ENCODE data around the gene EFHC2.

Gene EFHC2

GRCh38 chrX:44162964-44163475, 180.5 kb downstream of the EFHC2 start:
- Mint-ChIP-seq H3K27me3 (no peaks in the 10 kb centered on the region), H3K27ac (no peak overlapping the region), H3K9me3 (peaks cover 0 to 13% of the 10 kb centered on the region in 2 donors), H3K4me3 (no peak overlapping the region), H3K4me1 (no peaks in the 10 kb centered on the region)
- ATAC-seq (no peak), DNase-seq (no peak)

GRCh38 chrX:44157858-44158257, 185.6 kb downstream of the EFHC2 start:
- H3K27ac Mint-ChIP-seq, result no peak overlapping the region
- ATAC-seq (no peak), DNase-seq (no peak)
- H3K4me3 Mint-ChIP-seq, result no peak overlapping the region
- H3K4me1 Mint-ChIP-seq, result no peaks in the 10 kb centered on the region
- no peaks in the 10 kb centered on the region for H3K27me3 Mint-ChIP-seq
- H3K9me3 Mint-ChIP-seq, result peaks cover 0 to 13% of the 10 kb centered on the region in 2 donors

GRCh38 chrX:44157283-44157682, 186.2 kb downstream of the EFHC2 start:
- Mint-ChIP-seq H3K4me3 (no peak overlapping the region), H3K27me3 (no peaks in the 10 kb centered on the region), H3K9me3 (peaks cover 0 to 8% of the 10 kb centered on the region in 2 donors), H3K27ac (no peak overlapping the region), H3K4me1 (no peaks in the 10 kb centered on the region)
- no peak for DNase-seq
- no peak for ATAC-seq

GRCh38 chrX:44156726-44157125, 186.7 kb downstream of the EFHC2 start:
- ATAC-seq, result no peak

GRCh38 chrX:44155126-44155525, 188.3 kb downstream of the EFHC2 start:
- DNase-seq (no peak), ATAC-seq (no peak)
- Mint-ChIP-seq H3K4me1 (no peaks in the 10 kb centered on the region), H3K4me3 (no peak overlapping the region), H3K27ac (no peak overlapping the region), H3K27me3 (no peaks in the 10 kb centered on the region), H3K9me3 (peaks cover 0 to 7% of the 10 kb centered on the region in 2 donors)

More at GRCh38 chrX:44156726-44157125, 186.7 kb downstream of the EFHC2 start:
- H3K27me3 Mint-ChIP-seq, result no peaks in the 10 kb centered on the region
- peaks cover 0 to 7% of the 10 kb centered on the region in 2 donors for H3K9me3 Mint-ChIP-seq
- no peak overlapping the region for H3K27ac Mint-ChIP-seq
- no peaks in the 10 kb centered on the region for H3K4me1 Mint-ChIP-seq
- H3K4me3 Mint-ChIP-seq, result no peak overlapping the region
- no peak for DNase-seq

GRCh38 chrX:44152852-44153251, 190.6 kb downstream of the EFHC2 start:
- no peak for ATAC-seq

GRCh38 chrX:44147130-44147529, 196.3 kb downstream of the EFHC2 start:
- DNase-seq (no peak), ATAC-seq (no peak)
- H3K4me3 Mint-ChIP-seq, result no peak overlapping the region
- no peaks in the 10 kb centered on the region for H3K4me1 Mint-ChIP-seq
- no peak overlapping the region for H3K27ac Mint-ChIP-seq
- H3K9me3 Mint-ChIP-seq, result no peaks in the 10 kb centered on the region
- no peaks in the 10 kb centered on the region for H3K27me3 Mint-ChIP-seq

More at GRCh38 chrX:44152852-44153251, 190.6 kb downstream of the EFHC2 start:
- H3K27me3 Mint-ChIP-seq, result no peaks in the 10 kb centered on the region
- no peak overlapping the region for H3K27ac Mint-ChIP-seq
- H3K4me3 Mint-ChIP-seq, result no peak overlapping the region
- H3K9me3 Mint-ChIP-seq, result no peaks in the 10 kb centered on the region
- no peaks in the 10 kb centered on the region for H3K4me1 Mint-ChIP-seq
- no peak for DNase-seq

- ATAC-seq, result no peak
- H3K4me3 Mint-ChIP-seq, result no peak overlapping the region
Observed at GRCh38 chrX:44144177-44144945, 199.1 kb downstream of the EFHC2 start.

GRCh38 chrX:44143061-44143602, 200.3 kb downstream of the EFHC2 start:
- Mint-ChIP-seq H3K4me3 (no peak overlapping the region), H3K27me3 (no peaks in the 10 kb centered on the region), H3K4me1 (no peaks in the 10 kb centered on the region), H3K27ac (no peak overlapping the region), H3K9me3 (no peaks in the 10 kb centered on the region)
- DNase-seq, result no peak
- no peak for ATAC-seq

More at GRCh38 chrX:44144177-44144945, 199.1 kb downstream of the EFHC2 start:
- H3K27ac Mint-ChIP-seq, result no peak overlapping the region
- no peaks in the 10 kb centered on the region for H3K4me1 Mint-ChIP-seq
- H3K27me3 Mint-ChIP-seq, result no peaks in the 10 kb centered on the region
- no peaks in the 10 kb centered on the region for H3K9me3 Mint-ChIP-seq
- no peak for DNase-seq

- H3K27ac Mint-ChIP-seq, result no peak overlapping the region
- H3K4me3 Mint-ChIP-seq, result no peak overlapping the region
- no peaks in the 10 kb centered on the region for H3K4me1 Mint-ChIP-seq
- H3K27me3 Mint-ChIP-seq, result no peaks in the 10 kb centered on the region
- no peaks in the 10 kb centered on the region for H3K9me3 Mint-ChIP-seq
- ATAC-seq, result no peak
- DNase-seq, result no peak
Observed at GRCh38 chrX:44130189-44130588, 213.3 kb downstream of the EFHC2 start.

GRCh38 chrX:44113337-44113736, 230.1 kb downstream of the EFHC2 start:
- no peaks in the 10 kb centered on the region for H3K9me3 Mint-ChIP-seq
- DNase-seq (no peak), ATAC-seq (no peak)
- no peak overlapping the region for H3K27ac Mint-ChIP-seq
- no peaks in the 10 kb centered on the region for H3K27me3 Mint-ChIP-seq
- H3K4me3 Mint-ChIP-seq, result no peak overlapping the region
- H3K4me1 Mint-ChIP-seq, result no peaks in the 10 kb centered on the region

- DNase-seq (no peak), ATAC-seq (no peak)
- H3K4me1 Mint-ChIP-seq, result no peaks in the 10 kb centered on the region
- H3K27ac Mint-ChIP-seq, result no peak overlapping the region
- H3K4me3 Mint-ChIP-seq, result no peak overlapping the region
- peaks cover 7 to 12% of the 10 kb centered on the region in 2 donors for H3K9me3 Mint-ChIP-seq
- H3K27me3 Mint-ChIP-seq, result no peaks in the 10 kb centered on the region
Observed at GRCh38 chrX:44106864-44107263, 236.6 kb downstream of the EFHC2 start.

GRCh38 chrX:44105228-44105913, 238.1 kb downstream of the EFHC2 start:
- ATAC-seq (no peak), DNase-seq (no peak)
- H3K4me3 Mint-ChIP-seq, result no peak overlapping the region
- no peak overlapping the region for H3K27ac Mint-ChIP-seq
- H3K9me3 Mint-ChIP-seq, result peaks cover 7 to 12% of the 10 kb centered on the region in 2 donors
- H3K27me3 Mint-ChIP-seq, result no peaks in the 10 kb centered on the region
- no peaks in the 10 kb centered on the region for H3K4me1 Mint-ChIP-seq

GRCh38 chrX:44104699-44105098, 238.8 kb downstream of the EFHC2 start:
- no peaks in the 10 kb centered on the region for H3K4me1 Mint-ChIP-seq
- ATAC-seq (no peak), DNase-seq (no peak)
- H3K4me3 Mint-ChIP-seq, result no peak overlapping the region
- H3K27ac Mint-ChIP-seq, result no peak overlapping the region
- peaks cover 7 to 12% of the 10 kb centered on the region in 2 donors for H3K9me3 Mint-ChIP-seq
- no peaks in the 10 kb centered on the region for H3K27me3 Mint-ChIP-seq

GRCh38 chrX:44101281-44101680, 242.2 kb downstream of the EFHC2 start:
- Mint-ChIP-seq H3K27ac (no peak overlapping the region), H3K27me3 (no peaks in the 10 kb centered on the region), H3K4me3 (no peak overlapping the region), H3K4me1 (no peaks in the 10 kb centered on the region), H3K9me3 (peaks cover 3 to 4% of the 10 kb centered on the region in 2 donors)
- ATAC-seq (no peak), DNase-seq (no peak)

- Mint-ChIP-seq H3K27ac (no peak overlapping the region), H3K27me3 (no peaks in the 10 kb centered on the region), H3K4me3 (no peak overlapping the region), H3K9me3 (no peaks in the 10 kb centered on the region), H3K4me1 (no peaks in the 10 kb centered on the region)
- ATAC-seq, result no peak
- DNase-seq, result no peak
Observed at GRCh38 chrX:44099366-44099765, 244.1 kb downstream of the EFHC2 start.
